Stimulated activated naive CD8-positive, alpha-beta T cell treated with anti-CD3 and anti-CD28 coated beads, Interleukin-15, Interleukin-2, amounts not matched to agents 100 U/mL and 50 U/mL, for 24 hours (primary cell): ENCODE results near the gene GTSE1.
A peak's percentile ranks its signal among the peaks of the same experiment; 100 is the strongest.

Experiments
- ATAC-seq: fragments of 150-1000 bp; cut with Tn5 transposase; one replicate; pipeline ENCODE4 v1.10.0; 2021
- DNase-seq: peaks from one replicate; pipeline ENCODE4 v3.0.0; 2021

GTSE1 gene

GRCh38 chr22:46275455-46276122 lies 21.1 kb upstream of the GTSE1 start:
- ATAC-seq (no peak), DNase-seq (no peak)

- no peak for DNase-seq
- no peak for ATAC-seq
Measured at GRCh38 chr22:46276563-46276962, 20.1 kb upstream of the GTSE1 start.

DNA sequence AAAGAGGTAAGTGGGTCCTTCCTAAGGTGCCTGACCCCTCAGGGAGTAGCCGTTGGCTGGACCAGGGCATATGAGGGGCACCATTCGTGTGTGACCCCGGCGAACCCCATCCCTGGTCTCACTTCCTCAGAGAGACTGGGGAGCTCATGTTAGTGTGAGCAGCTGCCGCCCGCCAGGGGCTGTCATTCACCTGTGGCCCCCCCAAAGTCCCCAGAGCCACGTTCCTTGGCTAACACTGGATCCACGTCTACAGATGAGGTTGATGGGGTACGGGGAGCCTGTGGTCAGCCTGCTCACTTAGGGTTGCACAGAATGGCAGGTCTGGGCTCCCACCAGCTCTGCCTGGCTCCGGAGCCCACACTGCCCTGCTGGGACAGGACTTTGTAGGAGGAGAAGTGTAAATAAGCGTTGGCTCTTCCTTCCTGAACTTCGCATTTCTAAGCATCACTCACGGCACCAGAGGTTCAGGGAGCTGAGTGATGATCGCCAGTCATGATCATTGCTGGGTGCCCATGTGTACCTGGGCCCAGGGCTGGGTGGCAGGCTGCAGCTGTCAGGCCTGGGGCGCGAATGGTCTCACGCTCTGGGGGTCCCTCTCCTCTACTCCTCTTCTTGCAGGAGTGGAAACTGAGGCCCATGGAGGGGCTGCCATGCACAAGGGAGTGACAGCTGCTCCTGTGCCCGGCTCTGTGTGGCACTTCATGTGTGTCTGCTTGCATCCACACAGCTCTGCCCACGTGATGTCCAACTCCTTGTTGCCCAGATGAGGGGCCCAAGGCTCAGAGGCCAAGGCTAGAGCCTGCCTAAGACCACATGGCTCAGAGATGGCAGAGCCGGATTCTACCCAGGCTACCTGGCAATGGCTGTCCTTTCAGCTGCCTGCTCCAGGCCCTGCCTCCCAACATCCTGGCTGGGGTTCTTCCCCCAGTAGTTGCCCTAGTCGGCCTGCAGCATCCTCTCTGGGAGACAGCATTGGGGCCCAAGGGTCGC lies 17.7 kb upstream of the GTSE1 start:
- ATAC-seq: no peak
- no peak for DNase-seq

GRCh38 chr22:46280063-46280817 lies 16.4 kb upstream of the GTSE1 start:
- ATAC-seq: no peak
- no peak for DNase-seq

DNA sequence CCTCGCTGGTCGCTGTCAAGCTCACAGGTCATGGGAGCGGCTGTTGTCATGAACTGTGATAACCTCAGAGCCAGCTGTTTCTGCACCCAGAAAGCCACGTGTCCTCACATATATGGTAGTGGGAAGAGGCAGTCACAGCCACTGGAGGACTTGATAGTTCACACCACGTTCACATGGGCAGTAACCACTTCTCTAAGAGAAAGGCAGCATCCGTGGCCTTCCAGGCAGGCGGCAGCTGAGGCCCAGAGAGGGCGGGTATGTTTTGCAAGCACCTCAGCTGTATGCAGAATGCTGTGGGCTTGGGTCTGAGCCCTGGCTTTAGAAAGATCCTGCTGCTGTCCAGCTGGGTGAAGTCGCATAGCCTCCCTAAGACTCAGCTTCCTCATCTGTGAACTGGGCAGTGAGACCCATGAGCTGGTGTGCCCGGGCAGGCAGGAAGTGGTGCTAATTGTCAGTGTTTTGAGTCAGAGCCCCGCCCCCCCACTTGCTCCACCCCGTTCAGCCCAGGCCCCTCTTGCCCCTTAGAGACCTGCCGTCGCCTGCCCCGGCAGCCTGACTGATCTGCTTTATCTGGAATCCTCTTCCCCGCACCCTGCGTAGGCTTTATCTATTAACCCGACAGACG lies 15.6 kb upstream of the GTSE1 start:
- peak; percentile 16 for ATAC-seq
- DNase-seq: no peak

DNA sequence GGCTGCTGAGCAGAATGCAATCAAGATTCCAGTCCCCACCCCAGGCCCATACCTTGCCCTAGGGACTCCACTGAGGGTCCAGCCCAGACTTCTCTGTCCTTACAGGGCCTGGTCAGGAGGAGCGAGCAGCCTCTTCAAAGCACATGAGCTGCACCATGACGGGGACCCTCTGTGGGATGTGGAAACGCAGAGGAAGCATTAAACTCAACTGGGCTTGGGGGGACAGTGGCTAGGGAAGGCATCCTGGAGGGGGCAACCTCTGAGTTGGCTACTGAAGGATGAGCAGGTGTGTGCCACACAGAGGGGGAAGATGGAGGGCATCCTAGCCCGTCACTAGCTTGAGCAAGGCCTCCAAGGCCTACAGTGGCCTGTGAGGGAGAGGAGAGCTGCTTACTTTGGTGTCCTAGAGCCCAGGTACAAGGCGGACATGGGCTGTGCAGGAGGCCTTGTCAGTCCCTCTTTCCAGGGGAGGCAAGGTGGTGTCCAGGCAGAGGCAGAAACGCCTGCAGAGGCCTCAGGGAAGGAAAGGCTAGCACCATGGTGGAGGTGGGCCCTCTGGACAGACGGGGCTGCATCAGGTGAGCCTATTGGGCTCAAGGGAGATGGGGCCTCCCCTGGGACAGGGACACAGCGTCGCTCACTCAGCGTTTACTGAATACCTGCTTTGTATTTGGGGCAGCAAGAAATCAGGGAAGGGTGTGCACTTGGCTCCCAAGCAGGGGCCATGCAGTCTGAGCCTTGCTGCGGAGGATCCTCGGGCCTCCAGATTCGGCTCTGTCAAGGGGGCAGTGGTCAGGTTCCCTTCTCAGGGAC lies 14.6 kb upstream of the GTSE1 start:
- ATAC-seq (no peak), DNase-seq (no peak)

DNA sequence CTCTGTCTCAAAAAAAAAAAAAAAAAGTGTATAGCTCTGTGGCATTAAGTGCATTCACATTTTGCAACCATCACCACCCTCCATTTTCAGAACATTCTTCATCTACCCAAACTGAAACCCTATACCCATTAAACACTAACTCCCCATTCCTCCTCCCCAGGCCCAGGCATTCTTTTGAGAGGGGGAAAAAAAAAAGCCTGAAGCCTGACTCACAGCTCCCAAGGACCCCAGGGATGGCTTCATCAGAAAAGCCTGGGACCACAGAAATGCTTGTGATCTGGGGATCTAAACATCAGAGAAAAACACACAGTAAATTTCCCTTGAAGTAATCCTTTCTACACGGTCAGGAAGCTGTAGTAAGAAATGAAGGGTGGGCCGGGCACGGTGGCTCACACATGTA lies 10.7 kb upstream of the GTSE1 start:
- DNase-seq (no peak), ATAC-seq (no peak)

- no peak for DNase-seq
- no peak for ATAC-seq
Measured at GRCh38 chr22:46286941-46287872, 9.5 kb upstream of the GTSE1 start.

GRCh38 chr22:46287873-46288751 lies 8.6 kb upstream of the GTSE1 start:
- ATAC-seq: peak; percentile 66
- DNase-seq: peak; percentile 42

DNA sequence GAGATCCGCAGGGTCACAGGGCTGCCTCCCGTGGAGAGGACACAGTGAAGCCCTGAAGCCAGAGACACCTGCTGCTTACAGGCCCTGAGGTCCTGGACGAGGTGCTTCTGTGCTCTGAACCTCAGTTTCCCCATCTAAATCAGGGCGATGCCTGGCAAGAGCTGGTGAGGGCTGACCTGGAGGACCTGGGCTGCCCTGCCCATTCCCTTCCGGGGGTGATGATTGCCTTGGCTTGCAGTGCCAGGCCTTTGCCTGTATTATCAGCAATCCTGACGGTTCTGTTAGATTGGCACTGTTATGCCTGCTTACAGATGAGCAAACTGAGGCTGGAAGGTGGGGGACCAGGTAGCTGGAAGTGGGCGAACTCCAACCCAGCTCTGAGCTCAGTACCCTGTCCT lies 7.8 kb upstream of the GTSE1 start:
- DNase-seq (no peak), ATAC-seq (no peak)

GRCh38 chr22:46289244-46289891 lies 7.3 kb upstream of the GTSE1 start:
- DNase-seq: no peak
- no peak for ATAC-seq

- DNase-seq (no peak), ATAC-seq (no peak)
Measured at GRCh38 chr22:46290121-46290842, 6.4 kb upstream of the GTSE1 start.

GRCh38 chr22:46290843-46291785 lies 5.6 kb upstream of the GTSE1 start:
- DNase-seq (no peak), ATAC-seq (no peak)

- DNase-seq (no peak), ATAC-seq (no peak)
Measured at GRCh38 chr22:46292173-46292572, 4.5 kb upstream of the GTSE1 start.

- DNase-seq (no peak), ATAC-seq (no peak)
Measured at GRCh38 chr22:46292732-46293131, 3.9 kb upstream of the GTSE1 start.

DNA sequence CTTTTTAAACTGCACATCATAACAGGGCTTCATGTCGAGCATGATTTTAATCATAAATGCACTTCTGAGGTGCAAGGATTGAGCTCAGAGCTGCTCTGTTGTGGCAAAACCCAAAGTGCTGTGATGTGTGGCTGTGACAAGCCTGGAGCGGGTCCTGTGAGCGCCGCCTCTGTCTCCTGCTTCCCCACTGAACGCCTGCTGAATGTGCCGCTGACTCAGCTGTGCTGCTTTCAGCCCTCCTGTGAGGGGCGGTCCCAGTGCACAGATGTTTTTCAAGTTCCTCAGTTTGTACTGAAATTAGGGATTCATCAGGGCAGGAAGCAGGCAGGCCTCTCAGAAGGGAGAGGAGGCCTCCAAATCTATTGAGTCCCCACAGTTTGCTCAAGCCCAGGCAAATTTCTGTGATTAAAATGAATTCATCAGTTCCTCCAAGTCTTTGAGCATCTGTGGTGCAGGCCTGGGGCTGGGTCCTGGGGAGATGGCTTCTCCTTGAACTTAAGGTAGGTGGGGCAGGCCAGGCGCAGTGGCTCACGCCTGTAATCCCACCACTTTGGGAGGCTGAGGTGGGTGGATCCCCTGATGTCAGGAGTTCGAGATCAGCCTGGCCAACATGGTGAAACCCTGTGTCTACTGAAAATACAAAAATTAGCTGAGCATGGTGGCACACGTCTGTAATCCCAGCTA lies 3.0 kb upstream of the GTSE1 start:
- ATAC-seq (no peak), DNase-seq (peak; percentile 17)
